Left forelimb (tissue), 1 donor: Measurements from ENCODE around the gene SLC13A3.
"Not testable (repeated sequence)": the region's sequence is repeated elsewhere in the genome, so short reads cannot be mapped to it uniquely, and the experiment has no call there.

ENCODE experiments used
- DNase-seq: peaks from one replicate; pipeline ENCODE4 v3.0.0-alpha.2; 2018; ENCODE audit warnings: low spot score

The SLC13A3 gene

DNA sequence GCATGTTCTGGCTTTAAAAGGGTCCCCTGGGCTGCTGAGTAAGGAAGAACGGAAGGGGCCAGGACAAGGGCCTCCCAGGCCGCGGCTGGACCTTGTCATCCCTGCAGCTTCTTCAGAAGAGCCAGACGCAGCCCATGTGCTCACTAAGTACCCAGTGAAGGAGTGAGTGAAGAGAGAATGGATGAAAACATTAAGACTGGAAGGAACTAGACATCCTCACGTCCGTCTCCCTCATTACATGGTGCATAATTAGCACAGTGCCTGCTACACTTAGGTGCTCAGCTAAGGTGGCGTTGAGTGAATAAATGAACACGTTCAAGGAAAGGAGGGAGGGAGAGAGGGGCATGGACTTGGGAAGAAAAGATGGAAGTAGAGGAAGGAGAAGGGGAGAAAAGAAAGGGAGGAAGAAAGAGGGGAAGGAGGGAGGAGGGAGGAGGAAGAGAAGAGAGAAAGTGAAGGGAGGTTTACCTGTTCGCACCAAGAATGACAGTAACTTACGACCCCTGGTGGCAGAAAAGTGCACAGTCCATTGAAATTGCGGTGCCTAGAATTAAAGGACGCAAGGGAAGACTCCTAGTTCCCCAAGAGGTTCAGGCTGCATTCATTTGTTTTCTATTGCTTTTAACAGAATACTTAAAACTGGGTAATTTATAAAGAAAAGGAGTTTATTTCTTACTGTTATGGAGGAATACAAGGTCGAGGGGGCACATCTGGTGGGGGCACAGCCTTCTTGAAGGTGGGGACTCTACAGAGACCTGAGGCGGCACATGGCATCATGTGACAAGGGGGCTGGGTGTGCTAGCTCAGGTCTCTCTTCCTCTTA, 30.0 kb upstream of the SLC13A3 start:
- no peak for DNase-seq

DNA sequence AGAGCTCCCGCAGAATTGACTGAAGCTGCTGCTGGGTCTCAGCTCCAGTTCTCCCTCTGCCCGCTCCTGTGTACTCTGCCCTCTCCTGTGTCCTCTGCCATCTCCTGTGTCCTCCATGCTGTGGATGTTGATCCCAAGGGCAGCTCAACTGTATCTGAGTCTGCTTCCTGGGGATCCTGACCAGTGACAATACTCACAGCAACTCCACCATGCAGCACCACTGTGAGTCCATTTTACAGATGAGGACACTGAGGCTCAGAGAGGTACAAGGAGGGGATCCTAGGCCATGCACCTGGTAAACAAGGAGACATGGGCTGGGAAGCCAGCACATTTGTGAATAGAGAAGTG, 29.4 kb upstream of the SLC13A3 start:
- no peak for DNase-seq

DNA sequence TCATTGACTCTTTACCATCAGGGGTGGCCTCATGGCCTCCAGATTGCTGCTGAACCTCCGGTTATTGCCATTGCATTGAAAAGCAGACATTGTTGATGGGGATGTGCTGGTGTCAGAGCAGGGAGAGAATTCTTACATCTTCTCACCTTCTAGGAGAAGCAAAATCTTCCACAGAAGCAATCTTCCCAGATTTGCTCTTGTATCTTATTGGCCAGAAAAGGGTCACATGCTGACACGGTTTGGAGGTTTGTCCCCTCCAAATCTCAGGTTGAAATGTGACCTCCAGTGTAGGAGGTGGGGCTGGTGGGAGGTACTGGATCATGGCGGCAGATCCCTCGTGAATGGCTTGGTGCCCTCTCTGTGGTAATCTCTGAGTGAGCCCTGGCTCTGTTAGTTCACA, 27.3 kb upstream of the SLC13A3 start:
- no peak for DNase-seq

DNA sequence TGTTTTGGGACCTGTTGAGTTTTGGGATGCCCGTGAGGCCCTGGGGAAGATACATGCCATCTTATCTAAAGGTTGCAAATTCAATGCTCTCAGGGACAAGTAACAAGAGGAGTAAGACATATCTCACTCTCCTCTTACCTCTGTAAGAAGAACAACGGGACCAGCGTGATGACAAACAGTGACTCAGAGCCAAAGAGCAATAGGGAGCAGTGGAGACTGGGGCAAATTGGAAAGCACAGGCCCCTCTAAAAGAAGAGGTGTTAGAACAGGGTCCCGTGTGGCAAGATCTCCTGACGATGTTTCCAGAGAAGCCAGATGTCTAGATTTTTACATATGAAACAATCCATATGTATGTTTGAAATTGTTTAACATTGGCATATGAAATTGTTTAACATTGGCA, 26.3 kb upstream of the SLC13A3 start:
- no peak for DNase-seq

DNA sequence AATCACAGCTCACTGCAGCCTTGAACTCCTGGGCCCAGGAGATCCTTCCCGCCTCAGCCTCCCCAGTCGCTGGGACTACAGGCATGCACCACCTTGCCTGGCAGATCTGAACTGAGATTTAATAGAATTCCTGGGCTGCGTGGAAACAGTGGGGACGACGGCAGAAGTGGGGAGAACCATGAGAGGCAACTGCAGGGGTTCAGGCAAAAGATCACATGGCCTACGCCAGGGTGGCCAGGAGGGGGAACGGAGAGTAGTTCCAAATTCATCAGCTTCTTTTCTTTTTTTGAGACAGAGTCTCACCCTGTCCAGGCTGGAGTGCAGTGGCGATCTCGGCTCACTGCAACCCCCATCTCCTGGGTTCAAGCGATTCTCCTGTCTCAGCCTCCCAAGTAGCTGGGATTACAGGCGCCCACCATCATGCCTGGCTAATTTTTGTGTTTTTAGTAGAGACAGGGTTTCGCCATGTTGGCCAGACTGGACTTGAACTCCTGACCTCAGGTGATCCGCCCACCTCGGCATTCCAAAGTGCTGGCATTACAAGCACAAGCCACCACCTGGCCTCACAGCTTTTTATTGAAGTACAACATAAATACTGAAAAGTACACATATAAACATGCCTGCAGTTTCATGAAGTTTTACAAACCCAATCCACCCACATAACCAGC, 25.5 kb upstream of the SLC13A3 start:
- not testable (repeated sequence) for DNase-seq

DNA sequence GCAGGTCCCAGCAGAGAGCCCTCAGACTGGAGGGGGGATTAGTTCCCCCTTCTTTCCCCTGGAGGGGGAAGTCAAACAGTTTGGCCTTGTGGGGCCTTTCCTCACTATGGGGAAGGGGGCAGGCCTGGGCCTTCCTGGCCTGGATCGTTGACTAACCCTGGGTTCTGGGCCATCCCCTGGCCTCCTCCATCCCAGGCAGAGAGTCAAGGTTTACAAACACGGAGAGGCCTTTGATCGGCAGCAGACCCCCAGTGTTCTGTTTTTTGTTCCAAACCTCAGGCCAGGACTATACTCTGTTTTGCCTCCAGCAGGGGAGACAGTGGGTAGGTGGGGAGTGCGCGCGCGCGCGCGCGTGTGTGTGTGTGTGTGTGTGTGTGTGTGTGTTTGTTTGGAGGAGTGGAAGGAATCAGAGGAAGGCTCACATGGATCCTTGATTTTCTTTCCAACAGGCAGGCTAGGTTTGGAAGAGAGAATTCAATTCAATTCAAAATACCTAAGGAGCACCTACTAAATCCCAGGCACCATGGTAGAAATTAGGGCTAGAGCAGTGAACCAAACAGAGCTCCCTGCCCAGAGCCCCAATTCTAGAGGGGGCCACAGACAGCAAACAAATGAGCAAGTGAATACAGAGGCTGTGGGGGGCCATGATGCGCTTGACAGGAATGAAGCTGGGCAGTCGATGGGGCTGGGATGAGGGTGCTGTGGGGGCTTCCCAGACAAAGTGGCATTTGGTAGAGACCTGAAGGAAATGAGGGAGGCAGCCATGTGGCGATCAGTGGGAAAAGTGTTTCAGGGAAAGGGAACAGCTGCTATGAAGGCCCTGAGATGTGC, 23.2 kb upstream of the SLC13A3 start:
- no peak for DNase-seq

DNA sequence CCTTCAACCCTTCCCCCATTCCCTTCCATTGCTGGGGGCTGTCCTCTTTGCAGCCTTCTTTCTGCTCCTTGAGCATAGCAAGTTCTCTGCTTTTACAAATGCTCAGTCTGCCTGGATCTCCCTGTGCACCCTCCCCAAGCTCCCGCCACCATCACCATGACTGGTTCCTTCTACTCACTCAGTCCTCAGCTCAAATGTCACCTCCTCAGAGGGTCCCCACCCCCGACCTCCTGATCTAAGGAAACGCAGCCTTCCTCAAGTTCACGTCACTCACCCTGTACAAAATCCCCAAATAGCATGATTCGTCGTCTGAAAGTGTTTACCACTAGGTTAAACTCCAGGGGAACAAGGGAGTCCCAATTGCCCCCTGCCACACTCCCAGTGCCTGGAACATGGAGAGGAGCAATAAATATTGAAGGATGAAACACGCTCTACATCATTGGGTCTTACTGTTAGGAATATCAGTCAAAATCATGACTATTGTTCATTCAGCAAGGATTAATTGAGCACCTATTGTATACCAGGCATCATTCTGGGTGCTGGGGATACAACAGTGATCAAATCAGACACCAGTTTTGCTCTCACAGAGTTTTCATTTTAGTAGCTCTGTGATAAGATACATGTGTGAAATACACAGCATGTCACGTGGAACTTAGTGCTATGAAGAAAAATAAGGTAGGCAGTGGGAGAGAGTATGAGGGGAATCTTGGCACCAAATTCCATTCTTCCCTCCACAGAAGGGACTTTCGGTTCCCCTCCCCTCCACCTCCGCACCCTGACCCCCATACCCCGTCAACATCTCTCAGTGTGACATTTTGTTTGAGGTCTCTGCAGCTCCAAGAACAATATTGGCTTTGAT, 22.4 kb upstream of the SLC13A3 start:
- no peak for DNase-seq

DNA sequence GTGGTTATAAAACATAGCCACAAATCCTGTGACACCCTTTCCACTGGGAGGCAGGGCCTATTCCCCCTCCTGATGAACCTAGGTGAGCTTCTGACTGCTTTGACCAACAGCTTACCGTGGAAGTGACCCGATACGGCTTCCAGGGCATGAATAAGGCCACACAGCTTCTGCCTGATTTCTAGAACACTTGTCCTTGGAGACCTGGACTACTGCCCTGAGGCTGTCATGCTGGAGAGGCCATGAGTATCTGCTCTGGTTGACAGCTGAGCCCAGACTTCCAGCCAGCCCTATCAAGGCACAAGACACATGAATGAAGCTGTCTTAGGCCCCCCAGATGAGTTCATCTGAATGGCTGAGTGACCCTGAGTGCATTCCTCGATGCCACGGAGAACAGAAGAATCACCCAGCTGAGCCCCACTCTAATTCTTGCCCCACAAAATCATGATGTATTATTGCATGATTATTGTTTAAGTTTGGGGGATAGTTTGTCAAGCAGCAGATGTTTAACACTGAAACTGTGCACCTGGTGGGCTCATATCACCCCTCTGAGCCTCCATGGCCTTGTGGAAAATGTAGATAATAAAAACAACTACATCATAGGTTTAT, 21.4 kb upstream of the SLC13A3 start:
- DNase-seq: no peak

DNA sequence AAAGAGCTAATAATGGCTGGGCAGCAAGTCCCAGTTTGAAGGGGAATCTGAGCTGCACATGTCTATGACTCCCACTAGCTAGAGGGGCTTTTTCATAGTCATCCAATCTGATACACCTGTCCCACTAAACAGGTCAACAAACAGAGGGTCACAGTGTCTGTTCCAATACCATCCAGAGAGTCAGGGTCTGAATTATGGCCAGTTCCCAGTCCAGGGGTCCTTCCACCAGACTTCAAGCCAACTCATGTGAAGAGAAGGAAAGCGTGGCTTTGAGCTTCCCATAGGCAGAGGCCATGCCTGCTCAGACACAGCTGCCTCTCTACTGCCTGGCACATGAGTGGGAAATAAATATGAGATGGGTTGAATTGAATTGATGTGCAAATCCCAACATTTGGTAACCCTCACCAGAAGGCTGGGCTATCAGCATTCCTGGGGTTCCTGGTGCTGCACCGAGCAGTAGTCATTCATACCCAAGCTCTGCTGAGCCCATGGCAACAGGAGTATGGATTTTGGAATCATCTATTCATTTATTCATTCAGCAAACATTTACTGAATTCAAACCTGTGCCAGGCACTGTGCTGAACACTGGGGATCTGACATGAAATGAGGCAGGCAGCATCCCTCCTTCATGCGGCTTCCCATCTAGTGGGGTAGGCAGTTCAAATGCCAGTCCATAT, 20.7 kb upstream of the SLC13A3 start:
- DNase-seq: no peak

DNA sequence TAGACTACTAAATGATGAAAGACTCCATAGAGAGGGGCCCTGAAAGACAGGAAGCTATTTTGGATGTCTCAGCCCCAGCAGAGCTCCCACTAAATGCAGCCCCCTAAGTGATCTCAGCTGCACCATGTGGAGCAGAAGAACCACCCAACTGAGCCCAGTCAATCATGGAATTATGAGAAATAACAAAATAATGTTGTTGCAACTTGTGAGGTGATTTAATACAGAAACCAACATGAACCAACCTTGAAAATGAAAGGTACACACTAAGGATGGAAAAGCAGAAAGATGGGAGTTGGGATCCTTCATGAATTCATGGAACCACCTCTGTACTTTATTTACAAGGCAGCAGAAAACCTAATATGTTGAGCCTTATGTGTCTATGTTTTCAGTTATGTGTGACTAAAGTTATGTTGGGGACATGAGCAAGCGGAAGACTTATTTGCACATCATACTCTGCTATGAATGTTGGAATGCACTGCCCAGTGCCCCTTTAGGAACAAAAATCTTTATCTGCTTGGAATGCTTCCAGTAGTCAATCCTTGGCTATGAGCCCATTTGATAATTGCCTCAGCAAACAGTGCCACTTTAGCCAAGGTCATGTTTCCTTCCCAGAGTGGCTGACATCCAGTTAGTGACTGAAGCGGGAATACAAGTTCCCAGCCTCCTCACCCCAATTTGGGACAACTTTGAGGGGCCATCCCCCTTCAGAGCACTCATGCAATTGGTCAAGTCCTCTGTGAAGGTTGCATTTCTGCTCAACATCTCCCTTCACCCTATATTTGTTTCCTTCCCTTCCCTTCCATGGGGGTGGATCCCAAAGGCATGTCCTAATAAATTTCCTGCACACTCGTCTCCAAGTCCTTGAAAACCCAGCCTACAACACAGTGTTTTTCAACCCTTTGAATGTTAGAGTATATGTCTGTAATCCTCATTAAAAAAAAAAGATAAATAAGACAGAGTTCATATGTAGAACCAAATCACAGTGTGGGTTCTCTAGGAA, 19.6 kb upstream of the SLC13A3 start:
- no peak for DNase-seq

DNA sequence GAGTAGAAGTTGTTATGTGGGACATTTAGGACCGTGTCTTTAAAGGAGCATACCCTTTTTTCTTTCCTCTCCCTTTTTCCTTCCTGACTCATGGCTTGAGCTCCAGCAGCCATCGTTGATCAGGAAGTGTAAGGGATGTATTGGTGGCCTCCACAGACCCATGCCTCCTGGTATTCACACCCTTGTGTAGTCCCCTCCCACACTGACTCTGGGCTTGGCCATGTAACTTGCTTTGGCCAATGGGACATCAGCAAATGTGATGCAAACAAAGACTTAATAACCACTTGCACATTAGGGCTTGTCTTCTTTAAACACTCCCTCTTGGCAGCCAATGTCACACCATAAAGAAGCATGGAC, 18.9 kb upstream of the SLC13A3 start:
- no peak for DNase-seq

DNA sequence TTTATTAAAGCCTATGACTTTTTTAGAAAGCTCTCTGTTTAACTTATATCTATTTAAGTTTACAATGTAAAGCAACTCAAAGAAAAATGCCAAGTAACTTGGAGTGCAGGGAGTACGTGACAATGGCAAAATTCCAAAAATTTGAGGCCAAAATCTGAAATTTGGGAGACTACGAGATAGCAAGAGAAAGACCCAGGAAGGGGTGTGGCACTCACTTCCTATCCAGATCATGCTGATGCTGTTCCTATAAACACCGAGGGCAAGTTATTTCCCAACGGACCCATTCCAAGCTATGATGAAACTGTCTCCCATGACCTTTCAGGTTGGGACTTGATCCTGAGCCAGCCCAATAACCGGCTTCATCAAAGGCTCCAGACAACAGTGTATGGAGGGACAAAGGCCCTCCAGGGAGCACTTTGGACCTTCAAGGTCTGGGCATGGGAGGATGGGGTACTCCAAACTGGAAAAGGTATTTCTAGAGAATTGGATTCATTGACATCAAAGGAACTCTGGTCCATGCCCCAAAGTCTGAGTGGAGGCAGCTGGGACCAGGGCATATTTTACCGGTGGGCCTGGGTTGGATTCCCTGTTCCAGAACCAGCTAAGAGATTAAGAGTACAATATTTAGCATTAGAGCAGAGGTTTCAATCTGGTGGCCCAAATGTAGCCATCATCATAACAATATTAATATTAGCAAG, 15.7 kb upstream of the SLC13A3 start:
- DNase-seq: no peak

DNA sequence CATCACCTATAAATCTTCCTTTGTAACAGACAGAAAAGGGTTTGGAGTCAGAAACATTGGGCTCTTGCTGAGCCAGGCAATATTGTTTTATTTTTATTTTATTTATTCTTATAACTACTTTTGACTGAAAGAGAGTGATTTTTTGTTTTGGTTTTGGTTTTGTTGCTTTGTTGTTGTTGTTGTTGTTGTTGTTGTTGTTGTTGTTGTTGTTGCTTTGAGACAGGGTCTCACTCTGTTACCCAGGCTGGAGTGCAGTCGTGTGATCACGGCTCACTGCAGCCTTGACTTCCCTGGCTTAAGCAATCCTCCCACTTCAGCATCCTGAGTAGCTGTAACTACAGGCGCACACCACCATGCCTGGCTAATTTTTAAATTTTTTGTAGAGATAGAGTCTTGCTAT, 15.0 kb upstream of the SLC13A3 start:
- no peak for DNase-seq

DNA sequence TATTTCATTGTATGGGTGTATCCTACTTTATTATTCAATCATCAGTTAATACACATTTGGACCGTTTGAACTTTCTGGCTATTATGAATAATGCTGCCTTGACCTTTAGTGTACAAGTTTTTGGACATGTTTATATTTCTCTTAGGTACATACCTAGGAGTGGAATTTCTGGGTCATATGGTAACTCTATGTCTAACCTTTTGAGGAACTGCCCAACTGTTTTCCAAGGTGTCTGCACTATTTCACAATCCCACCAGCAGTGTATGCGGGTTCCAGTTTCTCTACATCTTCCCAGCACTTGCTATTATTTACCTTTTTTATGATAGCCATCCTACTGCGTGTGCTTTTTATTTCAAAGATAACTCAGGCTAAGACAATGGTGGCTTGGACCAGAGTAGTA, 14.3 kb upstream of the SLC13A3 start:
- DNase-seq: no peak

DNA sequence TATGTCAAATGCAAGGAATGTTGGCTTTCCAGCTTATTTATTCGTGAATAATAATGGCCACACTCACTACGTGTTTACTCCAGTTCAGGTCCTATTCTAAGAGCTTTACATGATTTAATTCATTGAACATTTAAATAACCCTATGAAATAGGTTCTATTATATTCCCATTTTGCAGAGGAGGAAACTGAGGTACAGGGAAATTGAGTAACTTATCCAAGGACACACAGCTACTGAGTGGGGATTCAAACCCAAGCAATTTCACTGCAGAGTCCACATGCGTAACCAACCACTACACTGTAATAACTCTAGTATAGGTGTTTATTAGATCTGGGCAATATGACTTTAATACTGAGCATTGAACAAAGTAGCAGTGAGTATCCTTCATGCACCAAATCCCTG, 12.3 kb upstream of the SLC13A3 start:
- no peak for DNase-seq

DNA sequence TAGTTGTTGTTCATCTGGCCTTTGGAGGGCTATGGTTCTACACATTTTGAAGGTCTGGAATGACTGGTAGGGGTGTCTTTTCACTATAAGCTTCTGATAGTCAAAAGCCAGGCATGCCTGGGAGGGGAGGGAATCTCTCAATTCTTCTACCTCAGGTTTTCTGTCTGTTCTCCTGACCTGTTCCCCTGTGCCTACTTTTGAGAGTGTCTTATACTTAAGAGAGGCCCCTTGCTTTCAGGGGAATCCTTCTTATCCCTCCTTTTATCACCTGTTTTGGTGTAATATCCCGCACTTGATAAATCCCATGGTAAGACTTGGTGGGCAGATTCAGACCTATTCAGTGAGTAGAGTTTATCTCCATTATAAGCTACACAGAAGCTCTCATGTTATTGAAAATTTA, 10.4 kb upstream of the SLC13A3 start:
- no peak for DNase-seq

DNA sequence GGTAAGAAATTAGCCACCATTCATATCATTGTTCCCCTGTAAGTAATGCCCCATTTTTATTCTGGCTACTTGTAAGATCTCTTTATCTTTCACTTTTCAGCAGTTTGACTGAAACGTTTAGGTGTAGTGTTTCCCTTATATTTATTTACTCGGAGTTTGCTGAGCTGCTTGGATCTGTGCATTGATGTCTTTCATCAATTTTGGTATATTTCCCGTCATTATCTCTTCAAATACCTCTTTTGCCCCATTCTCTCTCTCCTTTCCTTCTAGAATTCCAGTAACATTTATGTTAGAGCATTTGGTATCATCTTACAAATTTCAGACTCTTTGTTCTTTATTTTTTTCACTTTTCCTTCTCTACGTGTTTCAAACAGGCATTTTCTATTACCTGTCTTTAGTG, 9.2 kb upstream of the SLC13A3 start:
- no peak for DNase-seq

DNA sequence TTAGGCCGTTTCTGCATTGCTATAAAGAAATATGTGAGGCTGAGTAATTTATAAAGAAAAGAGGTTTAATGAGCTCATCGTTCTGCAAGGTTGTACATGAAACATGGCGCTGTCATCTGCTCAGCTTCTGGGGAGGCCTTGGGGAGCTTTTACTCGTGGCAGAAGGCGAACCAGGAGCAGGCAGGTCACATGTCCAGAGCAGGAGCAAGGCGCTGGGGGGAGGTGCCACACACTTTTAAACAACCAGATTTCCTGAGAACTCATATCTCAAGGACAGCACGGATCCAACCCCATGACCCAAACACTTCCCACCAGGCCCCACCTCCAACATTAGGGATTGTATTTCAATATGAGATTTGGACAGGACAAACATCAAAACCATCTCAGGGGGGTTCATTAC, 6.4 kb upstream of the SLC13A3 start:
- DNase-seq: no peak

DNA sequence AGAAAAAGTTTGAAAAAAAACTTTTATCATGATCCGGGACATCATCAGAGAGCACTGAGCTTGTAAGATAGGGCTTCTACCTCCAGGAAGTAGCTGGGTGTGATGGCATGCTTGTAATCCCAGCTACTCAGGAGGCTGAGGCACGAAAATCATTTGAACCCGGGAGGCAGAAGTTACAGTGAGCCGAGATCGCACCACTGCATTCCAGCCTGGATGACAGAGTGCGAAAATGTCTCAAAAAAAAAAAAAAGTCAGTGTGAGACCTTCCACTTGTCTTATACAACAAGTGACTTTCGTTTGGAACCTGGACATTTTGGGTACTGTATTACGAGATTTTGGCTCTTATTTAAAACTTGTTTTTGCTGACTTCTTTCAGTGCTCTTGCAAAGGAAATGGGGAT, 5.9 kb upstream of the SLC13A3 start:
- DNase-seq: no peak
